RWPE2 (cell line): Measurements from ENCODE around the gene GLS.
A peak's percentile ranks its signal among the peaks of the same experiment; 100 is the strongest.

Source experiments
- ATAC-seq: fragments of 200-7000 bp; cut with Tn5 transposase; 3 replicates; pipeline ENCODE4 v1.9.1; 2021; ENCODE audit warnings: low read depth
- DNase-seq: peaks from one replicate; pipeline ENCODE4 v3.0.0-alpha.2; 2020; ENCODE audit warnings: low spot score
- H3K27ac ChIP-seq: fragments of 450-650 bp; 2 replicates; pipeline ENCODE4 v1.5.1; 2017; ENCODE audit warnings: mild to moderate bottlenecking; ENCODE audit not compliant: poor library complexity, severe bottlenecking
- H3K27me3 ChIP-seq: fragments of 250-450 bp; sonication (Bioruptor Pico); 2 replicates; pipeline ENCODE4 v1.5.1; 2021; ENCODE audit warnings: mild to moderate bottlenecking, moderate library complexity; ENCODE audit not compliant: insufficient read depth, poor library complexity, severe bottlenecking
- H3K36me3 ChIP-seq: fragments of 250-450 bp; sonication (Bioruptor Pico); 2 replicates; pipeline ENCODE4 v1.5.1; 2020; ENCODE audit warnings: low read depth, mild to moderate bottlenecking, moderate library complexity
- H3K4me1 ChIP-seq: fragments of 250-450 bp; sonication (Bioruptor Pico); 2 replicates; pipeline ENCODE4 v1.5.1; 2021; ENCODE audit warnings: mild to moderate bottlenecking, moderate library complexity; ENCODE audit not compliant: insufficient read depth, poor library complexity, severe bottlenecking
- H3K4me3 ChIP-seq: fragments of 250-450 bp; sonication (Bioruptor Pico); 2 replicates; pipeline ENCODE4 v1.5.1; 2021; ENCODE audit warnings: mild to moderate bottlenecking, moderate library complexity; ENCODE audit not compliant: severe bottlenecking
- H3K9me3 ChIP-seq: fragments of 250-450 bp; sonication (Bioruptor Pico); 2 replicates; pipeline ENCODE4 v1.5.1; 2021; ENCODE audit warnings: mild to moderate bottlenecking, moderate library complexity; ENCODE audit not compliant: severe bottlenecking
- TF ChIP-seq, protein P1 (sequence below): fragments of 450-650 bp; IDR thresholded peaks from one replicate; pipeline ENCODE4 v1.5.1; 2017; ENCODE audit warnings: mild to moderate bottlenecking, moderate library complexity; ENCODE audit not compliant: poor library complexity, severe bottlenecking

GLS gene

DNA sequence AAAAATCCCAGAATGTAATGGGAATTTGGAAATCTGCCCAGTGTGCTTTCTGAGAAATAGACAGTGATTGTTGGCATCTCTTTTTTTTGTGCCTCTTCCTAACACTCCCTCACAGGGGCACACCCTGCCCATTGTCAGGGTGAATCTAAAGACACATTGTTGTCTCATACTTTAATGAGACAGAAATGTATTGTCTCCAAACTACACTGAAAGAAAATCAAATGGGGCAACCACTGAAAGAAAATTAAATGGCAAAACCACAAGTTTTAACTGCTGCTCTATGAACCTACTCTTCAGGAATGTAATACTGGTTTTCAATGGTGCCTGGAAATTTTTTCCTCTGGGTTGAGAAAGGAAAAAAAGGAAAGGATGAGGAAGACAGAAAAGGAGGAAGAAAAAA lies 43.2 kb upstream of the GLS start:
- peak; percentile 68 for DNase-seq
- peaks cover 26% of the 10 kb centered on the region for H3K4me1 ChIP-seq
- TF ChIP-seq, protein P1, sequence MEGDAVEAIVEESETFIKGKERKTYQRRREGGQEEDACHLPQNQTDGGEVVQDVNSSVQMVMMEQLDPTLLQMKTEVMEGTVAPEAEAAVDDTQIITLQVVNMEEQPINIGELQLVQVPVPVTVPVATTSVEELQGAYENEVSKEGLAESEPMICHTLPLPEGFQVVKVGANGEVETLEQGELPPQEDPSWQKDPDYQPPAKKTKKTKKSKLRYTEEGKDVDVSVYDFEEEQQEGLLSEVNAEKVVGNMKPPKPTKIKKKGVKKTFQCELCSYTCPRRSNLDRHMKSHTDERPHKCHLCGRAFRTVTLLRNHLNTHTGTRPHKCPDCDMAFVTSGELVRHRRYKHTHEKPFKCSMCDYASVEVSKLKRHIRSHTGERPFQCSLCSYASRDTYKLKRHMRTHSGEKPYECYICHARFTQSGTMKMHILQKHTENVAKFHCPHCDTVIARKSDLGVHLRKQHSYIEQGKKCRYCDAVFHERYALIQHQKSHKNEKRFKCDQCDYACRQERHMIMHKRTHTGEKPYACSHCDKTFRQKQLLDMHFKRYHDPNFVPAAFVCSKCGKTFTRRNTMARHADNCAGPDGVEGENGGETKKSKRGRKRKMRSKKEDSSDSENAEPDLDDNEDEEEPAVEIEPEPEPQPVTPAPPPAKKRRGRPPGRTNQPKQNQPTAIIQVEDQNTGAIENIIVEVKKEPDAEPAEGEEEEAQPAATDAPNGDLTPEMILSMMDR = peak; percentile 21
- no peaks in the 10 kb centered on the region for H3K27me3 ChIP-seq
- peak; percentile 81 for ATAC-seq
- H3K4me3 ChIP-seq = no peak overlapping the region
- H3K9me3 ChIP-seq = no peaks in the 10 kb centered on the region
- H3K27ac ChIP-seq = peak overlapping the region; percentile 91
- H3K36me3 ChIP-seq = no peaks in the 10 kb centered on the region

DNA sequence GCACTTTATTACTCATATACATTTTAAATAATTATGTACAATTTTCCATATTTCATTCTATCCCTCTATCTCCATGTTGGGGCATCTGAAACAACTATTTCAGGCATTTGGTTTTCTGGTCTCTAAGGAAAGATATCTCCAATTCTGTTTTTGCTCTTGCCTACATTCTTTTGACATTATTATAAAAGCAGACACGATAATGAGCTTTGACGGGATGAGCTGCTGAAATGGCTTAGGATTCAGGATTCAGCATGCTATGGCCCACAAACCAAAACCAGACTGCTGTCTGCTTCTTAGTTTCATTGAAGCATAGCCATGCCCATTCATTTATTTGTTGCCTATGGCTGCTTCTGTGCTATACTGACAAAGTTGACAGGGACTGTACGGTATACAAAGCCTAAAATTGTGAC lies 42.7 kb upstream of the GLS start:
- H3K4me3 ChIP-seq = no peak overlapping the region
- no peaks in the 10 kb centered on the region for H3K36me3 ChIP-seq
- peaks cover 26% of the 10 kb centered on the region for H3K4me1 ChIP-seq
- TF ChIP-seq, protein P1 = no peak
- no peaks in the 10 kb centered on the region for H3K27me3 ChIP-seq
- DNase-seq (no peak), ATAC-seq (no peak)
- H3K27ac ChIP-seq = peak overlapping the region; percentile 91
- no peaks in the 10 kb centered on the region for H3K9me3 ChIP-seq

DNA sequence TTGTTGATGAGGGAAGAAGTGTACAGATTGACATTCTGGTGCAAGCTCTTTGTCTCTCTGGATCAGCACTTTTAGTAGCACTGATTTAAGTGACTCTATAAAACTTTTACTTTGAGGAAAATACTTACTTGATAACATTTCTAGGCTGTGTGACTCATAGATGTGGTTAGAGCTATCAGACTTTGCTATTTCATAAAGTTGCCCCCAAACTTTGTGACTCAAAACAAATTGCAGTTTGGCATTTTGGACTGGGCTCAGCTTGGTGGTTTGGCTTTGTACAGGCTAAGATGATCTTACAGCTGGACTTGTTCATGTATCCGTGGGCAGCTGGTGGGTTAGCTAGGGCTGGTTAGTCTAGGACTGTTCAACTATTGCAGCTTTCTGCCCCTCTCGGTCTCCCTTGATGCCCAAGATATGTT lies 42.1 kb upstream of the GLS start:
- TF ChIP-seq, protein P1 = no peak
- ATAC-seq (peak; percentile 35), DNase-seq (no peak)
- H3K27me3 ChIP-seq = no peaks in the 10 kb centered on the region
- H3K9me3 ChIP-seq = no peaks in the 10 kb centered on the region
- H3K4me1 ChIP-seq = peaks cover 27% of the 10 kb centered on the region
- H3K36me3 ChIP-seq = no peaks in the 10 kb centered on the region
- H3K4me3 ChIP-seq = no peak overlapping the region
- peak overlapping the region; percentile 91 for H3K27ac ChIP-seq

DNA sequence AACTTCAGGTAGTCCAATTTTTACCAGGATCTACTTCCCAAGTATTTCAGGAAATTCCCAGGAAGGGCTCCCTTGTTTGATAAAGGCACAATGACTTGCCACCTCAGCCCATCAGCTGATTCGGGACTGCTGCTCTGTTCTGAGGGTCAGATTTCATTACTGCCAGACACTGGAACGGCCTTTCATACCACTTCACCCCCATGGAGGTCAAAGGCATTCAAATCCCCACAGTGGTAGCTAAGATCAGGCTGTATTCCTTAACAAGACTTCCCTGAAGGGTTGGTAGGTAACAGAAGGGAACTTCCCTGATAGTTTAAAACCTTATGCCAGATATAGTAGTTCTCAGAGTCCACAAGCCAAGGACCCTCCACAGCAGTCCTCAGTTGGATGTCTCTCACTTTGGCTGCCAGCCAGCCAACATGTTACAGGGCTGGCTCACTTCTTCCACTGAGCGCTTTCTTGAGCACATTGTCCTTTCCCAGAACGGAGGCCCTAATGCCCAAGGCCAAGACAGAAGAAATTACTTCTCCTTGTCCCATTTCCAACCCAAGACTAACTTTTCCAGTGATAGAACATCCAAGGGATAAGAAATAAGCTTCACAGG lies 40.0 kb upstream of the GLS start:
- TF ChIP-seq, protein P1 = no peak
- Histone ChIP-seq H3K27ac (no peak overlapping the region), H3K36me3 (no peaks in the 10 kb centered on the region), H3K27me3 (no peaks in the 10 kb centered on the region), H3K9me3 (no peaks in the 10 kb centered on the region), H3K4me3 (no peak overlapping the region), H3K4me1 (peaks cover 38% of the 10 kb centered on the region)
- ATAC-seq (no peak), DNase-seq (no peak)

DNA sequence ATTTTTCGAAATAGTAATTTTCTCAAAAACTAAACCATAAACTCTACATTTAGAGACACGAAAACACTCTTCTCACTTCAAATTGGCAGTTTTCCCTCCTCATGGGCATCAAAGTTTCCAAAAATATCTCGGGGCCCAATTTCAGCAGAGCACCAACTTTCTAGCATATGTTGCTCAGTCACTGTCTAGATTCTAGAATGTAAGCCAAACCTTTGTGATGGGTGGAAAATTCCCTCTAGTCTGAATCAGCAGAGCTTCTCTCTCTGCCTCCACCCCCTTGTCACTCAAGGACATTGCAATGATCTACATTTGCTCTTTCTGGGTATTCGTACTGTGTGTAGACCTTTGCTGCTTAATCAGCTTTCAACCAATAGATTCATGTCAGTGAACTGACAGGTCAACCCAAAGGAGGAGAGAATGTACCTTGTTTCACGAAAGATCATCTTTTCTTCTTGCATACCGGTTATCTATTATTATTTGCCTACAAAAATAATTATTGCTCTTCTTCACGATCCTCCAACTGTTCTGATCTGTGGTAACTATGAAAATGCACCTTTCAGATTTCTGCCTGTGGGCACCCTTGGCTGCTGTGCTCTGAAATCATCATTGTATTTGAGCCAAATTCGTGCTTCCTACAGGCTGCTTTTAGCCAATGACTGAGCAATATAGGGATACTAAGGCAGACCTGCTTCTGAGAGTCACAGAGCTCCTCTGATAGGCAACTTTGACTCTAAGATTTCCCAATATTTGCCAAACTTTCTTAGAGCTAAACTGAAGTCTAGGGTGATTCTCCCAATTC lies 38.7 kb upstream of the GLS start:
- Histone ChIP-seq H3K36me3 (no peaks in the 10 kb centered on the region), H3K4me3 (no peak overlapping the region), H3K4me1 (peaks cover 47% of the 10 kb centered on the region), H3K27me3 (no peaks in the 10 kb centered on the region), H3K9me3 (no peaks in the 10 kb centered on the region), H3K27ac (no peak overlapping the region)
- DNase-seq = no peak
- ATAC-seq = no peak
- TF ChIP-seq, protein P1 = no peak
